Measurements from ENCODE around the gene NOD2.
A peak's percentile ranks its signal among the peaks of the same experiment; 100 is the strongest.

Gene NOD2

GRCh38 chr16:50718761-50719400, 25.5 kb downstream of the NOD2 start:
- Histone ChIP-seq H3K36me3 (ENCODE audit: insufficient read depth, insufficient read length, low read length) (no peaks in the 10 kb centered on the region), H3K27me3 (ENCODE audit: insufficient read depth, insufficient read length) (no peaks in the 10 kb centered on the region), H3K9me3 (ENCODE audit: insufficient read depth, low read length) (no peaks in the 10 kb centered on the region), H3K4me1 (ENCODE audit: insufficient read depth, insufficient read length) (peaks cover 4% of the 10 kb centered on the region), H3K4me3 (ENCODE audit: insufficient read length, low read depth) (no peak overlapping the region), H3K9ac (ENCODE audit: insufficient read length, low read depth) (no peak overlapping the region)
- DNase-seq (ENCODE audit: low read depth, low spot score), result no peak
- no peak for TF ChIP-seq ZNF274 (IDR thresholded peaks at IDR 0.05; ENCODE audit: low read depth, low read length)
- TF ChIP-seq SUZ12 (IDR thresholded peaks at IDR 0.05; ENCODE audit: extremely low read depth, insufficient read depth, insufficient read length), result no peak

GRCh38 chr16:50719401-50720337, 26.3 kb downstream of the NOD2 start:
- Histone ChIP-seq H3K4me1 (ENCODE audit: insufficient read depth, insufficient read length) (peaks cover 4% of the 10 kb centered on the region), H3K4me3 (ENCODE audit: insufficient read length, low read depth) (no peak overlapping the region), H3K9me3 (ENCODE audit: insufficient read depth, low read length) (0 out of 2 replicates have a peak, but pooled peaks cover 4% of the 10 kb centered on the region), H3K27me3 (ENCODE audit: insufficient read depth, insufficient read length) (no peaks in the 10 kb centered on the region), H3K9ac (ENCODE audit: insufficient read length, low read depth) (no peak overlapping the region), H3K36me3 (ENCODE audit: insufficient read depth, insufficient read length, low read length) (no peaks in the 10 kb centered on the region)
- DNase-seq (ENCODE audit: low read depth, low spot score), result peak; percentile 15
- TF ChIP-seq SUZ12 (IDR thresholded peaks at IDR 0.05; ENCODE audit: extremely low read depth, insufficient read depth, insufficient read length) (no peak), ZNF274 (IDR thresholded peaks at IDR 0.05; ENCODE audit: low read depth, low read length) (no peak), YY1 (IDR thresholded peaks at IDR 0.05; ENCODE audit: insufficient read depth, insufficient read length) (no peak)

- Histone ChIP-seq H3K9me3 (ENCODE audit: insufficient read depth, low read length) (0 out of 2 replicates have a peak, but pooled peaks cover 5% of the 10 kb centered on the region), H3K27me3 (ENCODE audit: insufficient read depth, insufficient read length) (no peaks in the 10 kb centered on the region), H3K4me1 (ENCODE audit: insufficient read depth, insufficient read length) (peaks cover 4% of the 10 kb centered on the region), H3K9ac (ENCODE audit: insufficient read length, low read depth) (no peak overlapping the region), H3K4me3 (ENCODE audit: insufficient read length, low read depth) (no peak overlapping the region), H3K36me3 (ENCODE audit: insufficient read depth, insufficient read length, low read length) (no peaks in the 10 kb centered on the region)
- no peak for DNase-seq (ENCODE audit: low read depth, low spot score)
- TF ChIP-seq SUZ12 (IDR thresholded peaks at IDR 0.05; ENCODE audit: extremely low read depth, insufficient read depth, insufficient read length) (no peak), YY1 (IDR thresholded peaks at IDR 0.05; ENCODE audit: insufficient read depth, insufficient read length) (no peak), ZNF274 (IDR thresholded peaks at IDR 0.05; ENCODE audit: low read depth, low read length) (no peak)
Observed at GRCh38 chr16:50721549-50722404, 28.4 kb downstream of the NOD2 start.

GRCh38 chr16:50722405-50722737, 29.0 kb downstream of the NOD2 start:
- Histone ChIP-seq H3K27me3 (ENCODE audit: insufficient read depth, insufficient read length) (no peaks in the 10 kb centered on the region), H3K4me1 (ENCODE audit: insufficient read depth, insufficient read length) (peaks cover 4% of the 10 kb centered on the region), H3K9ac (ENCODE audit: insufficient read length, low read depth) (no peak overlapping the region), H3K9me3 (ENCODE audit: insufficient read depth, low read length) (0 out of 2 replicates have a peak, but pooled peaks cover 5% of the 10 kb centered on the region), H3K36me3 (ENCODE audit: insufficient read depth, insufficient read length, low read length) (no peaks in the 10 kb centered on the region), H3K4me3 (ENCODE audit: insufficient read length, low read depth) (no peak overlapping the region)
- TF ChIP-seq SUZ12 (IDR thresholded peaks at IDR 0.05; ENCODE audit: extremely low read depth, insufficient read depth, insufficient read length) (no peak), ZNF274 (IDR thresholded peaks at IDR 0.05; ENCODE audit: low read depth, low read length) (no peak), YY1 (IDR thresholded peaks at IDR 0.05; ENCODE audit: insufficient read depth, insufficient read length) (no peak)
- DNase-seq (ENCODE audit: low read depth, low spot score), result no peak

- Histone ChIP-seq H3K4me3 (ENCODE audit: insufficient read length, low read depth) (no peak overlapping the region), H3K4me1 (ENCODE audit: insufficient read depth, insufficient read length) (peaks cover 4% of the 10 kb centered on the region), H3K9me3 (ENCODE audit: insufficient read depth, low read length) (0 out of 2 replicates have a peak, but pooled peaks cover 5% of the 10 kb centered on the region), H3K27me3 (ENCODE audit: insufficient read depth, insufficient read length) (no peaks in the 10 kb centered on the region), H3K9ac (ENCODE audit: insufficient read length, low read depth) (no peak overlapping the region), H3K36me3 (ENCODE audit: insufficient read depth, insufficient read length, low read length) (no peaks in the 10 kb centered on the region)
- TF ChIP-seq ZNF274 (IDR thresholded peaks at IDR 0.05; ENCODE audit: low read depth, low read length), result no peak
- TF ChIP-seq YY1 (IDR thresholded peaks at IDR 0.05; ENCODE audit: insufficient read depth, insufficient read length), result no peak
- TF ChIP-seq SUZ12 (IDR thresholded peaks at IDR 0.05; ENCODE audit: extremely low read depth, insufficient read depth, insufficient read length), result no peak
- DNase-seq (ENCODE audit: low read depth, low spot score), result no peak
Observed at GRCh38 chr16:50722960-50723359, 29.6 kb downstream of the NOD2 start.

- TF ChIP-seq ZNF274 (IDR thresholded peaks at IDR 0.05; ENCODE audit: low read depth, low read length) (no peak), SUZ12 (IDR thresholded peaks at IDR 0.05; ENCODE audit: extremely low read depth, insufficient read depth, insufficient read length) (no peak), YY1 (IDR thresholded peaks at IDR 0.05; ENCODE audit: insufficient read depth, insufficient read length) (no peak)
- H3K4me1 ChIP-seq (ENCODE audit: insufficient read depth, insufficient read length), result peaks cover 4% of the 10 kb centered on the region
- H3K9ac ChIP-seq (ENCODE audit: insufficient read length, low read depth), result no peak overlapping the region
- H3K27me3 ChIP-seq (ENCODE audit: insufficient read depth, insufficient read length), result no peaks in the 10 kb centered on the region
- H3K36me3 ChIP-seq (ENCODE audit: insufficient read depth, insufficient read length, low read length), result no peaks in the 10 kb centered on the region
- H3K4me3 ChIP-seq (ENCODE audit: insufficient read length, low read depth), result no peak overlapping the region
- no peak for DNase-seq (ENCODE audit: low read depth, low spot score)
- H3K9me3 ChIP-seq (ENCODE audit: insufficient read depth, low read length), result 0 out of 2 replicates have a peak, but pooled peaks cover 5% of the 10 kb centered on the region
Observed at GRCh38 chr16:50724306-50724705, 30.9 kb downstream of the NOD2 start.
